Measurements from ENCODE around the gene EIF2B1.
A peak's percentile ranks its signal among the peaks of the same experiment; 100 is the strongest.
"Not testable (repeated sequence)": the region's sequence is repeated elsewhere in the genome, so short reads cannot be mapped to it uniquely, and the experiment has no call there.

Gene EIF2B1

GRCh38 chr12:123621101-123621500 lies 12.4 kb downstream of the EIF2B1 start:
- no peak for FAIRE-seq

GRCh38 chr12:123617580-123617979 lies 15.9 kb downstream of the EIF2B1 start:
- FAIRE-seq (no peak), DNase-seq (ENCODE audit: insufficient read length, low spot score) (no peak)

More at GRCh38 chr12:123621101-123621500, 12.4 kb downstream of the EIF2B1 start:
- no peak for DNase-seq (ENCODE audit: insufficient read length, low spot score)

GRCh38 chr12:123617144-123617543 lies 16.3 kb downstream of the EIF2B1 start:
- FAIRE-seq (no peak), DNase-seq (ENCODE audit: insufficient read length, low spot score) (no peak)

GRCh38 chr12:123614531-123614930 lies 19.0 kb downstream of the EIF2B1 start:
- no peak for FAIRE-seq
- no peak for DNase-seq (ENCODE audit: insufficient read length, low spot score)

- no peak for FAIRE-seq
- no peak for DNase-seq (ENCODE audit: insufficient read length, low spot score)
These were observed 19.4 kb downstream of the EIF2B1 start for GRCh38 chr12:123614110-123614509.

GRCh38 chr12:123608182-123608581 lies 25.3 kb downstream of the EIF2B1 start:
- FAIRE-seq (no peak), DNase-seq (ENCODE audit: insufficient read length, low spot score) (no peak)

GRCh38 chr12:123607756-123608155 lies 25.7 kb downstream of the EIF2B1 start:
- FAIRE-seq, result no peak
- no peak for DNase-seq (ENCODE audit: insufficient read length, low spot score)

GRCh38 chr12:123603495-123603894 lies 30.0 kb downstream of the EIF2B1 start:
- not testable (repeated sequence) for FAIRE-seq

GRCh38 chr12:123602651-123603195 lies 30.8 kb downstream of the EIF2B1 start:
- FAIRE-seq (no peak), DNase-seq (ENCODE audit: insufficient read length, low spot score) (no peak)

More at GRCh38 chr12:123603495-123603894, 30.0 kb downstream of the EIF2B1 start:
- DNase-seq (ENCODE audit: insufficient read length, low spot score), result not testable (repeated sequence)

- DNase-seq (ENCODE audit: insufficient read length, low spot score) (peak; percentile 76), FAIRE-seq (peak; percentile 8)
These were observed 31.6 kb downstream of the EIF2B1 start, which contains the start of gene DDX55 for GRCh38 chr12:123601602-123602489. Gene DDX55, plus strand, starts transcription at chr12:123602099. Its CDS starts 50 bp downstream, at chr12:123602149.

GRCh38 chr12:123599721-123600120 lies 33.8 kb downstream of the EIF2B1 start:
- FAIRE-seq, result no peak
- no peak for DNase-seq (ENCODE audit: insufficient read length, low spot score)

- DNase-seq (ENCODE audit: insufficient read length, low spot score) (no peak), FAIRE-seq (no peak)
These were observed 34.2 kb downstream of the EIF2B1 start for GRCh38 chr12:123599310-123599709.

GRCh38 chr12:123598522-123598921 lies 35.0 kb downstream of the EIF2B1 start:
- DNase-seq (ENCODE audit: insufficient read length, low spot score) (no peak), FAIRE-seq (no peak)

GRCh38 chr12:123597100-123597499 lies 36.4 kb downstream of the EIF2B1 start:
- DNase-seq (ENCODE audit: insufficient read length, low spot score) (no peak), FAIRE-seq (no peak)

GRCh38 chr12:123595729-123596128 lies 37.8 kb downstream of the EIF2B1 start:
- DNase-seq (ENCODE audit: insufficient read length, low spot score), result no peak
- no peak for FAIRE-seq

GRCh38 chr12:123591702-123592481 lies 41.6 kb downstream of the EIF2B1 start:
- FAIRE-seq (no peak), DNase-seq (ENCODE audit: insufficient read length, low spot score) (no peak)

GRCh38 chr12:123580772-123581171 lies 52.7 kb downstream of the EIF2B1 start:
- DNase-seq (ENCODE audit: insufficient read length, low spot score) (no peak), FAIRE-seq (no peak)

GRCh38 chr12:123578829-123579228 lies 54.7 kb downstream of the EIF2B1 start:
- not testable (repeated sequence) for DNase-seq (ENCODE audit: insufficient read length, low spot score); FAIRE-seq

GRCh38 chr12:123578243-123578642 lies 55.2 kb downstream of the EIF2B1 start:
- DNase-seq (ENCODE audit: insufficient read length, low spot score), result no peak
- FAIRE-seq, result no peak

GRCh38 chr12:123576611-123577010 lies 56.9 kb downstream of the EIF2B1 start:
- DNase-seq (ENCODE audit: insufficient read length, low spot score) (no peak), FAIRE-seq (no peak)

- no peak for DNase-seq (ENCODE audit: insufficient read length, low spot score)
- FAIRE-seq, result no peak
These were observed 59.6 kb downstream of the EIF2B1 start for GRCh38 chr12:123573870-123574269.

Measured in GM19239 (cell line).